Lung (tissue), 16 donors: Measurements from ENCODE around the gene PEX11A. TPM values are rescaled to one million over a fixed set of nuclear protein-coding genes. Genes with fewer than 3 reads are reported as not detected.

ENCODE experiments used
- ATAC-seq: fragments of 200-7000 bp; cut with Tn5 transposase; one replicate; pipeline ENCODE4 v1.9.1; 2020; ENCODE audit warnings: moderate number of reproducible peaks; ENCODE audit not compliant: insufficient read depth, low FRiP score
- DNase-seq, 3 donors: peaks; one replicate each; pipeline ENCODE4 v3.0.0-alpha.2; 2013 to 2017
- H3K27ac ChIP-seq, 2 donors: one replicate each; pipeline ENCODE4 v1.5.1; 2013; ENCODE audit warnings: mild to moderate bottlenecking in 2 of 2, moderate library complexity in 2 of 2, control low read depth in 1 of 2, inconsistent platforms in 1 of 2, low read depth in 1 of 2, low read length in 1 of 2
- H3K27me3 ChIP-seq, 3 donors: one replicate each; pipeline ENCODE4 v1.5.1; 2013; ENCODE audit warnings: low read length in 2 of 3; ENCODE audit not compliant: control insufficient read depth in 3 of 3, insufficient read depth in 3 of 3
- H3K36me3 ChIP-seq, 4 donors: one replicate each; pipeline ENCODE4 v1.5.1; 2013; ENCODE audit warnings: low read length in 4 of 4, mild to moderate bottlenecking in 1 of 4, moderate library complexity in 1 of 4; ENCODE audit not compliant: control insufficient read depth in 4 of 4, insufficient read depth in 4 of 4
- H3K4me1 ChIP-seq, 5 donors: one replicate each; pipeline ENCODE4 v1.5.1; 2013; ENCODE audit warnings: low read length in 5 of 5, mild to moderate bottlenecking in 2 of 5, moderate library complexity in 1 of 5; ENCODE audit not compliant: control insufficient read depth in 5 of 5, insufficient read depth in 5 of 5
- H3K4me3 ChIP-seq: one replicate; pipeline ENCODE4 v1.5.1; 2013; ENCODE audit warnings: mild to moderate bottlenecking, control low read depth, moderate library complexity
- H3K9ac ChIP-seq, 2 donors: one replicate each; pipeline ENCODE4 v1.5.1; 2013; ENCODE audit warnings: low read length in 2 of 2, control low read depth in 1 of 2; ENCODE audit not compliant: insufficient read depth in 1 of 2
- H3K9me3 ChIP-seq, 4 donors: one replicate each; pipeline ENCODE4 v1.5.1; 2013; ENCODE audit warnings: low read length in 3 of 4, mild to moderate bottlenecking in 1 of 4, moderate library complexity in 1 of 4; ENCODE audit not compliant: control insufficient read depth in 4 of 4, insufficient read depth in 3 of 4
- CTCF ChIP-seq: IDR thresholded peaks from 2 replicates; pipeline ENCODE4 v1.5.1; 2012; ENCODE audit warnings: mild to moderate bottlenecking; ENCODE audit errors: control extremely low read depth, extremely low read depth
- WGBS, 2 donors: extraction: QIAGEN DNeasy Blood & Tissue Kit; methylation state at CpG; one replicate each; pipeline ENCODE4 v1.1.7; 2013; 5-methylcytosine and 5-hydroxymethylcytosine counted together
- long read RNA-seq, 5 donors: transcript quantifications; one replicate each; lab custom pipeline, GENCODE V29; 2026
- polyA plus RNA-seq, 2 donors: library from polyadenylated mRNA; stranded (reverse); fragments of 200-250 nt; gene quantifications; one replicate each; pipeline ENCODE4 v1.2.1, GENCODE V29; 2013
- total RNA-seq, 2 donors: library from RNA; depleted of rRNA in 1 of 2; stranded (reverse); fragments of >200 nt in 1 of 2; gene quantifications; one replicate each; pipeline ENCODE4 v1.2.1, GENCODE V29; 2014 to 2021
- donor health status: control.
- donor health status: control.
- donor health status: Bipolar disorder and iron deficiency.
- donor health status: healthy.
- donor health status: DM: yes; HTN: yes; CAD: no.

Gene PEX11A
- total RNA-seq (1 to 10 TPM; 5.6 to 7.9 TPM), polyA plus RNA-seq (1 to 10 TPM; 5.6 to 6.5 TPM)
- long read RNA-seq, donor 1, partial matches to known transcripts: 0 of 4 reads
- long read RNA-seq, donor 1, other reads (novel, unspliced or antisense): 0 of 4 reads
- long read RNA-seq, donor 2, partial matches to known transcripts: 0 of 1 reads
- long read RNA-seq, donor 2, other reads (novel, unspliced or antisense): 0 of 1 reads
- long read RNA-seq, donor 3, partial matches to known transcripts: 0 of 3 reads
- long read RNA-seq, donor 3, other reads (novel, unspliced or antisense): 0 of 3 reads
- long read RNA-seq, donor 4, partial matches to known transcripts: 0 of 5 reads
- long read RNA-seq, donor 4, other reads (novel, unspliced or antisense): 0 of 5 reads
- long read RNA-seq, donor 5, partial matches to known transcripts: 0 of 6 reads
- long read RNA-seq, donor 5, other reads (novel, unspliced or antisense): 0 of 6 reads

GRCh38 chr15:89690276-89691218 lies at the start of gene PEX11A, which contains the start of gene WDR93:
TSS of gene PEX11A (minus strand) at chr15:89690754. CDS start at chr15:89690632, 122 bp downstream.
TSS of gene WDR93 (plus strand) at chr15:89690811. CDS start at chr15:89701747, 10,936 bp downstream.
- WGBS, 2 donors: 2% methylated on average over 59 to 60 of the region's 60 CpGs

GRCh38 chr15:89740137-89740536 lies 49.6 kb upstream of the PEX11A start:
- DNase-seq (peak; percentile 58 to 84 (median 76)), ATAC-seq (peak; percentile 70)
- Histone ChIP-seq H3K36me3 (no peaks in the 10 kb centered on the region), H3K9me3 (no peaks in the 10 kb centered on the region), H3K27ac (no peak overlapping the region), H3K4me3 (no peak overlapping the region), H3K27me3 (no peaks in the 10 kb centered on the region), H3K4me1 (no peaks in the 10 kb centered on the region), H3K9ac (no peak overlapping the region)
- 5 to 6% methylated on average over 8 of the region's 8 CpGs for WGBS, 2 donors
- peak; percentile 86 for TF ChIP-seq CTCF

More at GRCh38 chr15:89690276-89691218, at the start of gene PEX11A, which contains the start of gene WDR93:
- Histone ChIP-seq H3K36me3 (peaks cover 0 to 2% (median 0%) of the 10 kb centered on the region in 4 donors), H3K9me3 (no peaks in the 10 kb centered on the region), H3K9ac (peak within 1 kb of the TSS; percentile 31 to 76), H3K4me3 (peak within 1 kb of the TSS; percentile 67), H3K4me1 (peaks cover 0 to 8% (median 0%) of the 10 kb centered on the region in 5 donors), H3K27me3 (no peaks in the 10 kb centered on the region), H3K27ac (peak within 1 kb of the TSS; percentile 48 to 64)
- peak; percentile 82 to 89 (median 83) for DNase-seq
- ATAC-seq: peak; percentile 91
- no peak for TF ChIP-seq CTCF

GRCh38 chr15:89735773-89736172 lies 45.2 kb upstream of the PEX11A start:
- no peaks in the 10 kb centered on the region for H3K27me3 ChIP-seq
- ATAC-seq (no peak), DNase-seq (no peak)
- TF ChIP-seq CTCF: no peak
- WGBS, 2 donors: 64 to 76% methylated on average over 4 of the region's 4 CpGs
- no peak overlapping the region for H3K27ac ChIP-seq
- H3K9me3 ChIP-seq: no peaks in the 10 kb centered on the region
- no peak overlapping the region for H3K9ac ChIP-seq
- H3K4me3 ChIP-seq: no peak overlapping the region
- no peaks in the 10 kb centered on the region for H3K36me3 ChIP-seq
- no peaks in the 10 kb centered on the region for H3K4me1 ChIP-seq
